CD4-positive, alpha-beta memory T cell (primary cell): ENCODE measurements around the gene NEO1. TPM values are rescaled to one million over a fixed set of nuclear protein-coding genes. Genes with fewer than 3 reads are reported as not detected.

ENCODE experiments used
- CTCF ChIA-PET: fragments of 350-600 bp; sonication (Branson Sonifier 250); formaldehyde crosslinking; loops from one replicate; lab custom pipeline; 2021; ENCODE audit warnings: inconsistent platforms; ENCODE audit not compliant: partially characterized antibody; lab: Charles Lee
- POLR2A ChIA-PET: fragments of 350-600 bp; sonication (Branson Sonifier 250); formaldehyde crosslinking; loops from one replicate; lab custom pipeline; 2021; ENCODE audit not compliant: partially characterized antibody; lab: Charles Lee
- DNase-seq, 5 donors: peaks; one replicate each; pipeline versions ENCODE4 v3.0.0 to v3.0.0-alpha.2; 2020 to 2022; ENCODE audit warnings: mixed read lengths in 1 of 5
- H3K27ac ChIP-seq: one replicate; pipeline ENCODE4 v1.7.0; 2013; ENCODE audit warnings: low read depth, low read length
- H3K27me3 ChIP-seq: 2 replicates; pipeline ENCODE4 v1.7.0; 2013; ENCODE audit warnings: mild to moderate bottlenecking, low read length, moderate library complexity; ENCODE audit not compliant: insufficient read depth
- H3K36me3 ChIP-seq: 2 replicates; pipeline ENCODE4 v1.7.0; 2013; ENCODE audit warnings: mild to moderate bottlenecking, low read length, moderate library complexity; ENCODE audit not compliant: insufficient read depth
- H3K4me1 ChIP-seq: 2 replicates; pipeline ENCODE4 v1.7.0; 2013; ENCODE audit warnings: mild to moderate bottlenecking, low read length, moderate library complexity; ENCODE audit not compliant: insufficient read depth
- H3K4me3 ChIP-seq, 2 donors: one replicate each; pipeline ENCODE4 v1.7.0; 2013; ENCODE audit warnings: low read length in 2 of 2, mild to moderate bottlenecking in 1 of 2
- H3K9me3 ChIP-seq, 2 donors: one replicate each; pipeline ENCODE4 v1.7.0; 2013; ENCODE audit warnings: low read length in 2 of 2, control low read depth in 1 of 2; ENCODE audit not compliant: control insufficient read depth in 1 of 2
- H3K27ac Mint-ChIP-seq, 7 donors: one replicate each; pipeline ENCODE4 v1.8.0; 2020 to 2021; ENCODE audit warnings: mixed read lengths in 7 of 7, mild to moderate bottlenecking in 6 of 7, inconsistent platforms in 3 of 7, moderate library complexity in 3 of 7
- H3K27me3 Mint-ChIP-seq, 2 donors: one replicate each; pipeline ENCODE4 v1.8.0; 2020 to 2021; ENCODE audit warnings: mixed read lengths in 2 of 2
- H3K36me3 Mint-ChIP-seq, 2 donors: one replicate each; pipeline ENCODE4 v1.8.0; 2020 to 2021; ENCODE audit warnings: mixed read lengths in 2 of 2, inconsistent platforms in 1 of 2, mild to moderate bottlenecking in 1 of 2
- H3K4me1 Mint-ChIP-seq, 4 donors: one replicate each; pipeline ENCODE4 v1.8.0; 2020 to 2021; ENCODE audit warnings: mixed read lengths in 4 of 4, mild to moderate bottlenecking in 1 of 4
- H3K4me3 Mint-ChIP-seq, 8 donors: one replicate each; pipeline ENCODE4 v1.8.0; 2020 to 2021; ENCODE audit warnings: mixed read lengths in 8 of 8, mild to moderate bottlenecking in 7 of 8, moderate library complexity in 6 of 8, inconsistent platforms in 3 of 8
- H3K9me3 Mint-ChIP-seq, 8 donors: one replicate each; pipeline ENCODE4 v1.8.0; 2020 to 2021; ENCODE audit warnings: mixed read lengths in 8 of 8, mild to moderate bottlenecking in 5 of 8, inconsistent platforms in 3 of 8, moderate library complexity in 1 of 8
- intact Hi-C: fragments of 100-400 bp; cut with micrococcal nuclease; formaldehyde crosslinking; loops from one replicate; pipeline ENCODE4 v1.15.1; 2023
- polyA plus RNA-seq, 2 donors: library from polyadenylated mRNA; unstranded; fragments of 300-500 nt; fragmentation: Illumina TruSeq; gene quantifications; one replicate each; pipeline ENCODE4 v1.2.3, GENCODE V29; 2021
- total RNA-seq, 2 experiments: library from RNA; stranded (reverse); gene quantifications; one replicate each; pipeline ENCODE4 v1.2.3, GENCODE V29; 2021

The NEO1 gene
- total and polyA plus RNA-seq, 4 experiments from 2014 or later: 1.9 to 15.7 (median 9.3) TPM

GRCh38 chr15:73317651-73318462, 265.6 kb downstream of the NEO1 start:
- Mint-ChIP-seq H3K4me3 (no peak overlapping the region), H3K9me3 (no peaks in the 10 kb centered on the region), H3K36me3 (no peaks in the 10 kb centered on the region), H3K27me3 (peaks cover 7 to 19% of the 10 kb centered on the region in 2 donors), H3K4me1 (peaks cover 0 to 4% (median 0%) of the 10 kb centered on the region in 4 donors), H3K27ac (no peak overlapping the region)
- Histone ChIP-seq H3K27ac (no peak overlapping the region), H3K27me3 (no peaks in the 10 kb centered on the region), H3K36me3 (no peaks in the 10 kb centered on the region), H3K9me3 (no peaks in the 10 kb centered on the region), H3K4me1 (no peaks in the 10 kb centered on the region), H3K4me3 (no peak overlapping the region)
- ChIA-PET CTCF (no interaction called here), POLR2A (no interaction called here)
- DNase-seq: no peak
- intact Hi-C loops: no loop called here

- Histone ChIP-seq H3K4me1 (no peaks in the 10 kb centered on the region), H3K27me3 (no peaks in the 10 kb centered on the region), H3K9me3 (no peaks in the 10 kb centered on the region), H3K4me3 (no peak overlapping the region), H3K36me3 (no peaks in the 10 kb centered on the region), H3K27ac (no peak overlapping the region)
- DNase-seq: no peak
- Mint-ChIP-seq H3K27ac (no peak overlapping the region), H3K36me3 (no peaks in the 10 kb centered on the region), H3K4me1 (peaks cover 0 to 4% (median 0%) of the 10 kb centered on the region in 4 donors), H3K27me3 (peaks cover 7 to 19% of the 10 kb centered on the region in 2 donors), H3K4me3 (no peak overlapping the region), H3K9me3 (no peaks in the 10 kb centered on the region)
- ChIA-PET CTCF (no interaction called here), POLR2A (no interaction called here)
- intact Hi-C loops: no loop called here
Measured at GRCh38 chr15:73318463-73319351, 266.4 kb downstream of the NEO1 start.

DNA sequence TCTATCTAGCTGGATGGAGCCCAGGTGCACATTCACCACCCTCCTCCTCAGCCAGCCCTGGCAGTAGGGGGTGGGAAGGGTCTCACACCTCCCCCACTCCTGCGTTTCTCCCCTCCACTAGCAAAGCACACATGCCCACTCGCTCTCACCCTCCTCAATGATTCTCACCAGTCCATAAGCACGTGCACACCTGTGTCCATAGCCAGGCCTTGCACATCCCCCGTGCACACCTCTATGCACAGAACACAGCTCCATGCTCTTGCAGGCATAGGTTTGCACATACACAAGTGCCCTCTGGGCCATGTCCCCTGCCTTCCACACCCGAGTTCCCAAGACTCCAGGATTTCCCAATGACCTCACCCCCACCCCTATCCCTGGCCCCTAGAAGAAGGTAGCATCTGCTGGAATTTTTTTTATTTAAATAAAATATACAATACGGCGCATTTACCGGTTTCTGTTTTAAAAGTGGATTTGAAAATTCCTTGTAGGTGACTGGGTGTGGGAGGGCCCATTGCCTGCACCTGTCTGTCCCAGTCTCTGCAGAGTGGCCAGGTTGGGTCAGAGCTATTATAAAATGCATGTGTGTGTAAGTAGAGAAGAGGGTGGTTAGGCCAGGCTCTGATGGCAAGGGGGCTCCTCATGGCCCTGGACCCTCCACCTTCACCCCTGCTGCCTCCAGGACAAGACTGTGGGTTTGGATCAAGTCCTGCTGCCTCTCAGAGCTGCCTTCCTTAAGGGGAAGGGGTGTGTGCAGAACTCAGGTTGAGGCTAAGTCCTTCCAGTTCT, 267.4 kb downstream of the NEO1 start:
- peaks cover 5 to 19% of the 10 kb centered on the region in 2 donors for H3K27me3 Mint-ChIP-seq
- POLR2A ChIA-PET: no interaction called here
- H3K9me3 ChIP-seq: no peaks in the 10 kb centered on the region
- H3K4me3 ChIP-seq: no peak overlapping the region
- H3K4me3 Mint-ChIP-seq: no peak overlapping the region
- CTCF ChIA-PET: no interaction called here
- H3K27ac ChIP-seq: no peak overlapping the region
- DNase-seq: no peak
- intact Hi-C loops: no loop called here
- no peak overlapping the region for H3K27ac Mint-ChIP-seq
- no peaks in the 10 kb centered on the region for H3K4me1 ChIP-seq
- H3K4me1 Mint-ChIP-seq: peaks cover 0 to 4% (median 0%) of the 10 kb centered on the region in 4 donors
- H3K36me3 ChIP-seq: no peaks in the 10 kb centered on the region
- no peaks in the 10 kb centered on the region for H3K9me3 Mint-ChIP-seq
- no peaks in the 10 kb centered on the region for H3K36me3 Mint-ChIP-seq
- H3K27me3 ChIP-seq: no peaks in the 10 kb centered on the region

DNA sequence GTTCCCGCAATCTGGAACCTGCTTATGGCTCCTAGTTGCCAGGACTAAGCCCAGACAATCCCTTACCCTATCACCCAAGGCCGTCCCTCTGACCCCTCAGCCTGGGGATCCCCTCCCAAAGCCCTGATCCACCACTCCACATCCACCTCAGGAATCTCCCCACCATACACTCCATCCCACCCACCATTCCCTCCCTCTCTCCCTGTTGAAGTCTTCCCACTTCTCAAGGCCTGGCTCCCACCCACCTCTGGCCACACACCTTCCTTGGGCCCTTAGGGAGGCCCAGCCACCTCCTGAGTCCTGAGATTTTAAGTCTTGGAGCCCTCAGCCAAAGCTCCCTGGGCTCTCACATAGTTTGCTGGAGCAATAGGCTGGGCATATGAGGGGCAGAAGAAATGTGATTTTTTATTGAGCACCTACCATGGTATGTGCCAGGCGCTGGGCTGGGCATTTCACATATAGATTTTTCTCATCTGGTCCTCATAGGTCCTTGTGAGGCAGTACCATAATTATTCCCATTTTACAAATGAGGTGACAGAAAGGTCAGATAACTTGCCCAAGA, 268.4 kb downstream of the NEO1 start:
- Histone ChIP-seq H3K4me1 (no peaks in the 10 kb centered on the region), H3K4me3 (no peak overlapping the region), H3K27ac (no peak overlapping the region), H3K36me3 (no peaks in the 10 kb centered on the region), H3K9me3 (no peaks in the 10 kb centered on the region), H3K27me3 (no peaks in the 10 kb centered on the region)
- POLR2A ChIA-PET: no interaction called here
- H3K36me3 Mint-ChIP-seq: no peaks in the 10 kb centered on the region
- intact Hi-C loops: no loop called here
- H3K9me3 Mint-ChIP-seq: no peaks in the 10 kb centered on the region
- CTCF ChIA-PET: no interaction called here
- no peak overlapping the region for H3K27ac Mint-ChIP-seq
- DNase-seq: no peak
- peaks cover 7 to 19% of the 10 kb centered on the region in 2 donors for H3K27me3 Mint-ChIP-seq
- H3K4me1 Mint-ChIP-seq: peaks cover 0 to 7% (median under 1%) of the 10 kb centered on the region in 4 donors
- H3K4me3 Mint-ChIP-seq: no peak overlapping the region

DNA sequence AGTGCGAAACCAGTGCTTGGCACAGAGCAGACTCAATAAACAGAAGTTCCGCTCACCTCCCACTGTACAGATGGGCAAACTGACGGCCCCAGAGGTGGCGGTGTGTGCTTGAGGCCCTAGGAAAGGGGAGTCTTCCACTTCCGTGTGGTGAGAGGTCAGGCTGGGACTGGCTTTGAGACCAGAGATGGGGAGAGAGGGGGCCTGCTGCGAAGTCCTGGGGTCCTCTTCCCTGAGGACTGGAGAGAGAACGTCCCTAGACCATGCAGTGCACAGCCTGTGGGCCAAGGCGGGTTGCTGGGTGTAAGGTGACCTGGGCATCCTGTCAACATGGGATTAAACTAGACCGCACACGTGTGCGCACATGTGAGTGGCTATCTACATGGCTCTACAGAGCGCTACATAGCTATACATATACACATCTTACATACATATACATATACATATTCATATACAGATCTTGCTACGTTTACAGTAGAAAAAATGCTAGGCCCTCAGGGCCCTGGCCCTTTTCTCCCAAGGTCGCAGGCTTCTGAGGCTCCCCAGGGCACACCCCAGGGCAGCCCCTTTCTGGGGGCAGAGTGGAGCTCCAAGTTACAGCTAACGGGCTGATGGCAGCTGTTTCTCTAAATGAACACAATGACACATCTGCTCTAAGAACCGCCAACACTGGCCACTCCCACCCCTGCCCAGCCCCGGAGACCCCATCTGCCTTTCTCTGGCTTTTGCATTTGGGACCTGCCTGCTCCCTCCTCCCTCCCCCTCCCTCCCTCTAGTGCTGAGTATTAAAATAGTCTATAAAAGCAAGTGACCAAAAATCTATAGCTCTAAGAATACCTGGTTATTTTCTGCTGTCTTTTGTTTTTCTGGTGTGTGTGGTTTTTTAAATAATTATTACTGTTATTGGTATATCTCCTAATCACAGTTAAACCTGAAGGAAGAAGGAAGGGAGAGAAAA, 269.5 kb downstream of the NEO1 start:
- Mint-ChIP-seq H3K36me3 (no peaks in the 10 kb centered on the region), H3K27ac (no peak overlapping the region), H3K9me3 (no peaks in the 10 kb centered on the region), H3K27me3 (peaks cover 7 to 19% of the 10 kb centered on the region in 2 donors), H3K4me3 (no peak overlapping the region), H3K4me1 (peaks cover 0 to 10% (median under 1%) of the 10 kb centered on the region in 4 donors)
- POLR2A ChIA-PET: no interaction called here
- Histone ChIP-seq H3K36me3 (no peaks in the 10 kb centered on the region), H3K9me3 (no peaks in the 10 kb centered on the region), H3K27ac (no peak overlapping the region), H3K4me3 (no peak overlapping the region), H3K27me3 (no peaks in the 10 kb centered on the region), H3K4me1 (no peaks in the 10 kb centered on the region)
- intact Hi-C loops: no loop called here
- CTCF ChIA-PET: no interaction called here
- no peak for DNase-seq

GRCh38 chr15:73322665-73323373, 270.6 kb downstream of the NEO1 start:
- CTCF ChIA-PET: no interaction called here

More at GRCh38 chr15:73322665-73323373, 270.6 kb downstream of the NEO1 start:
- H3K27ac ChIP-seq: no peak overlapping the region
- H3K4me3 Mint-ChIP-seq: no peak overlapping the region
- no peaks in the 10 kb centered on the region for H3K36me3 ChIP-seq
- H3K9me3 ChIP-seq: no peaks in the 10 kb centered on the region
- no peaks in the 10 kb centered on the region for H3K36me3 Mint-ChIP-seq
- POLR2A ChIA-PET: no interaction called here
- DNase-seq: no peak
- H3K9me3 Mint-ChIP-seq: no peaks in the 10 kb centered on the region
- H3K27me3 ChIP-seq: no peaks in the 10 kb centered on the region
- no peak overlapping the region for H3K27ac Mint-ChIP-seq
- H3K4me3 ChIP-seq: no peak overlapping the region
- H3K4me1 Mint-ChIP-seq: peaks cover 0 to 10% (median under 1%) of the 10 kb centered on the region in 4 donors
- H3K4me1 ChIP-seq: no peaks in the 10 kb centered on the region
- intact Hi-C loops: no loop called here
- H3K27me3 Mint-ChIP-seq: peaks cover 5 to 14% of the 10 kb centered on the region in 2 donors
